ENCODE measurements around the gene TRIM28.
A peak's percentile ranks its signal among the peaks of the same experiment; 100 is the strongest.
"Not testable (repeated sequence)": the region's sequence is repeated elsewhere in the genome, so short reads cannot be mapped to it uniquely, and the experiment has no call there.

Gene TRIM28

GRCh38 chr19:58543826-58544590 lies at the start of gene TRIM28:
Gene TRIM28 (plus strand): TSS chr19:58544064. CDS start chr19:58544758, 694 bp downstream.
- no peak for DNase-seq

- no peak for DNase-seq
These were observed 46.2 kb upstream of the TRIM28 start for GRCh38 chr19:58497634-58498170.

GRCh38 chr19:58498316-58499020 lies 45.4 kb upstream of the TRIM28 start:
- no peak for DNase-seq

DNA sequence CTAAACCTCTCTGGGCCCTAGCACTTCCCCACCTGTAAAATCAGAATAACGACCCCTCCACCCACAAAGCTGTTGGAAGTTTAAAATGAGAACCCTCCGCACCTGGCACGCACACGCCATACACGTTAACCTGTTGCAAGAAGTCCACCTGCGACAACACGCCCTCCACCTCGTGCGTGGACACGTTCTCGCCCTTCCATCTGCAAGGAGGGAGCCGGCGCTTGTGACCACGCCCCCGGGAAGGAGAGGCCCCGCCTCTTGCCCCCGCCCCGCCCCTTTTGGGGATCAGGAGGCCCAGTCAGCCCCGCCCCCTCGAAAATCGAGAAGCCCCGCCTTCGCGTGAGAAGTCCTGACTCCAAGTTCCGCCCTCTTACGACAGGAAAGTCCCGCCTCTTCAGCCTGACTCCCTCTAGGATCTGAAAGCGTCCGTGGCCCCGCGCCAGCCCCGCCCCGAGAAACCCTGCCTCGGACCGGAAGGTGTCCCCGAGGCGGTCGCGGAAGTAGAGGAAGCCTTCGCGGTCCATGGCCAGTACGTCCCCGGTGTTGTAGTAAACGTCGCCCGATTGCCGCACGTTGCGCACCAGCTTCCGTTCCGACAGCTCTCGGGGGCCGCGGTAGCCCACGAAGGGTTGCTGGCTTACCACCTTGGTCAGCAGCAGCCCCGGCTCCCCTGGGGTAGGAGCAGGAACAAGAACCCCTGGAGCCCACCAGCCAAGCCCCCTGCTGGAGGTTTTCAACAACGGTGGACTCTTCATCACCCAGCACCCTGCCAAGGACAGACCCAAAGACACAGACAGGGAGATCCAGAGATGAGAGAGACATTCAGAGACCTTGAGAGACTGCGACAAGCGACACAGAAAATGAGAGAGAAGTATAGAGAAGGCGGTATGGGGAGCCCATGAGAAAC lies 44.6 kb upstream of the TRIM28 start:
- DNase-seq, result peak; percentile 97

- DNase-seq, result no peak
These were observed 43.6 kb upstream of the TRIM28 start for GRCh38 chr19:58500242-58500641.

- not testable (repeated sequence) for DNase-seq
These were observed 36.2 kb upstream of the TRIM28 start for GRCh38 chr19:58507602-58508223.

- DNase-seq, result no peak
These were observed 34.2 kb upstream of the TRIM28 start for GRCh38 chr19:58509731-58510083.

DNA sequence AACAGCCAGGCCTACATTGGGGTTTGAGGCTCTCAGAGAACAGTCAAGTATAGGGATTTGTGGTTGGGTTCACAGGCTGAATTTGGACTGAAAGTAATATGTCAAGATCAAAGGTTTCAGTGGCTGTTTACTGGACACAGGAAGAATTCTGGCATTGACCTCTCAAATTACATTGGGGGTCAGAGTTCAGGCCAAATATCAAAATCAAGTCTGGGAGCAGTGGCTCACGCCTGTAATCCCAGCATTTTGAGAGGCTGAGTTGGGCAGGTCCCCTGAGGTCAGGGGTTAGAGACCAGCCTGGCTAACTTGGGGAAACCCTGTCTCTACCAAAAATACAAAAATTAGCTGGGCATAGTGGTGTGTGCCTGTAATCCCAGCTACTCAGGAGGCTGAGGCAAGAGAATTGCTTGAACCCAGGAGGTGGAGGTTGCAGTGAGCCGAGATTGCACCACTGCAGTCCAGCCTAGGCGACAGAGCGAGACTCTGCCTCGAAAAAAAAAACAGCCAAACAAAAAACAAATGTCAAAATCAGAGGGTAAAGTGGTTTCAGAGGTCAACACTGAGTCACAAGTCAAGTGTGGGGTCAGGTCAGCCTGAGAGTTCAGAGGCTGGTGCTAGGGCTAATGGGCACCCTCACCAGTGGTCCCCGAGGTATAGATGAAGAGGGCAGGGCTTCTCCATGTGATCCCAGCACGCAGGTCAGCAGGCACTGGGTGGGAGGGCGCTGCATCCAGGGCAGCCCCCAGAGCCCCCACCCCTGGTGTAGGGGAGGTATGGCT lies 33.6 kb upstream of the TRIM28 start:
- no peak for DNase-seq

- DNase-seq, result no peak
These were observed 32.3 kb upstream of the TRIM28 start, which contains the start of gene SLC27A5 for GRCh38 chr19:58511353-58512208. Gene SLC27A5 (minus strand): TSS chr19:58511992. CDS start chr19:58511955, 37 bp downstream.

- DNase-seq, result no peak
These were observed 30.6 kb upstream of the TRIM28 start for GRCh38 chr19:58513213-58513693.

DNA sequence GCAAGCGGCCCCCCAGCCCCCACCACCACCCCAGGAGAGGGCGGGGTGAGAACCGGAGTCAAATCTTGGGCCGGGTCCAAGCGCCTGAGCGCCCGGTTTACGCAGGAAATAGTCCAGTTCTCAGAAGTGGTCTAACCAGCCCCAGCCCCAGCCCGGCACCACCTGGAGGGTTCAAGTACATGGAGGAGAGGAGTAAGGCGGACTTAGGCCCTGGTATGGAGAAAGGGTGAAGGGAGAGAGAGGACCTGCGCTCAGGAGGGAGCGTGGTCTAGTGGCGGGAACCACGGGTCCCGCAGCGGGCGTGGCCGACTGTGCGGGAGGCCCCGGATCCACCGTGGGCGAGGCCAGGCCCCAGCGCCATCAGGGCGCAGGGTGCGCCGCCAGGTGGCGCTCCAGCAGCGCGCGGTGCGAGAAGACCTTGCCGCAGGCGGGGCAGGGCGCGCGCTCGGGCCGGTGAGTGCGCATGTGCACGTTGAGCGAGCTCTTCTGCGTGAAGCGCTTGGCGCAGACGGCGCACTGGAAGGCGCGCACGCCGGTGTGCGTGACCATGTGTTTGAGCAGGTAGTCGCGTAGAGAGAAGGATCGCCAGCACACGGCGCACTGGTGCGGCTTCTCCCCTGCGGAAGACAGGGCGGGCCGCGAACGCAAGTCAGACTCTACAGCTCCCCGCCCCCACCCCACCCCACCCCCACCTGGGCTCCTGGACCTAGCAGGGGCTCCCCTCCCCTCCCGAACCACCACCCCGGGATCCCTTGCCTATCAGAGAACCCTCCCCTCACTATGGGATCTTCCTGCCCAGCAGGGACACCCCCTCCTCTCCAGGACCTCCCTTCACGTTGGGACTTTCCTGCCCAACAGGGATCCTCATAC lies 29.9 kb upstream of the TRIM28 start:
- peak; percentile 74 for DNase-seq

- DNase-seq, result no peak
These were observed 29.3 kb upstream of the TRIM28 start for GRCh38 chr19:58514564-58515022.

- DNase-seq, result no peak
These were observed 28.6 kb upstream of the TRIM28 start for GRCh38 chr19:58515259-58515658.

DNA sequence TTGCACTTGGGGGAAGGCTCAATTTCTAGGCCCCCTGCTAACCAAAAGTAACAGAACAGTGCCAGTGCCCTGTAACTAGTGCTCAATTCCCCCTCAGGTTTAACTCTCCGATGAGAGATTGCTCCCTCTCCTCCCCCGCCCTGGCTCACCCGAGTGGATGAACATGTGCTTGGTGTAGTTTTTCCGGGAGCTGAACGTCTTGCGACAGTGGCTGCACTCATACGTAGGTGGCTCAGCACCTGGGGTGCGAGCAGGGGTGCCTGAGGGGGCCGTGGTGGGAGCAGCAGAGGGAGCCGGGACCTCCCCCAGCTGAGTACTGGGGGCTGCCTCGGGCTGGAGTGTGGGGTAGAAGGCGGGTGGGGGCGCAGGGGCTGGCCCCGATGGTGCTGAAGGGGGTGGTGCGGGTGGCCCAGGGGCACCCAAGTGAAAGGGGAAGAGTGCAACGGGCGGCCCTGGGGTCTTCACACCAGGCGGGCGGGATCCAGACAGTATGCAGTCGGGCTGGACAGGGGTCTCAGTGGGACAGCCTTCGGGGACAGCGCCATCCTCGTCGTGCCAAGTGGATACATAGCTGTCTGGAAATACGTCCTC lies 27.5 kb upstream of the TRIM28 start:
- DNase-seq, result no peak

DNA sequence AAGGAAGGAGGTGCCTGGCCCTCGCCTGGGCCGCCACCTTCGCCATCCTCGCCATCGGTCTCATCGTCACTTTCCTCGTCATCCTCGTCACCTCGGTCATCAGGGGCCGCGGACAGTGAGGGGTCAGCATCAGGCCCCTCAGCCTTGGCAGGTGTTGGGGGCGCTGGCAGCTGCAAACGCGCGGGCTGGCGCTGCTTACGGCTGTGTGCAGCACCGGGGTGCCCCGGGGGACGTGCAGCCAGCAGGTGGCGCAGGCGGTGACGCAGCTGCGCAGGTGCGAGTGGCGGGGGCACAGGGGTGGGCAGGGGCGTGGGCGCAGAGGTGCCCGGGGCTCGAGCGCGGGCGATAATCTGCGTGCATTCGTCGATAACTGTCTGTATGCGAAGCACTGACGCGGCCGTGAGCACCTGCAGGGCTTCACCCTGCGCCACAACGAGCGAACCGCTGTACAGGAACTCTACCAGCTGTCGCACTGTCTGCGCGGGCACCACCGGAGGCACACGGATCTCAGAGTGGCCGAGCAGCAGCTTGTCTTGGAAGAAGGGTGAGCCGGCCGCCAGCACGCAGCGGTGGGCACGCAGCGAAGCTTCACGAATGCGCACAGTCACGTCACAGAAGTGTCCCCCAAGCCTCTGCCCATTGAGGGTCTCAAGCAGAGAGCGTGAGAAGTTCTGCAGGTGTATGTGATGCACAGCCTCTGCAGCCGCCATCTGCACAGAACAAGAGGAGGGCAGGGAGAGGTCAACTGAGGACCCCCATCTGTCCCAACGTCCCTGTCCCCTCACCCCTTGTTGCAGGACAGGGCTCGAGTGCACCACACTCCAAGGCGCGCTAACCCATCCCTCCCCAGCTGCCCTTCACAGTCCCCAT lies 26.7 kb upstream of the TRIM28 start:
- DNase-seq, result no peak

DNA sequence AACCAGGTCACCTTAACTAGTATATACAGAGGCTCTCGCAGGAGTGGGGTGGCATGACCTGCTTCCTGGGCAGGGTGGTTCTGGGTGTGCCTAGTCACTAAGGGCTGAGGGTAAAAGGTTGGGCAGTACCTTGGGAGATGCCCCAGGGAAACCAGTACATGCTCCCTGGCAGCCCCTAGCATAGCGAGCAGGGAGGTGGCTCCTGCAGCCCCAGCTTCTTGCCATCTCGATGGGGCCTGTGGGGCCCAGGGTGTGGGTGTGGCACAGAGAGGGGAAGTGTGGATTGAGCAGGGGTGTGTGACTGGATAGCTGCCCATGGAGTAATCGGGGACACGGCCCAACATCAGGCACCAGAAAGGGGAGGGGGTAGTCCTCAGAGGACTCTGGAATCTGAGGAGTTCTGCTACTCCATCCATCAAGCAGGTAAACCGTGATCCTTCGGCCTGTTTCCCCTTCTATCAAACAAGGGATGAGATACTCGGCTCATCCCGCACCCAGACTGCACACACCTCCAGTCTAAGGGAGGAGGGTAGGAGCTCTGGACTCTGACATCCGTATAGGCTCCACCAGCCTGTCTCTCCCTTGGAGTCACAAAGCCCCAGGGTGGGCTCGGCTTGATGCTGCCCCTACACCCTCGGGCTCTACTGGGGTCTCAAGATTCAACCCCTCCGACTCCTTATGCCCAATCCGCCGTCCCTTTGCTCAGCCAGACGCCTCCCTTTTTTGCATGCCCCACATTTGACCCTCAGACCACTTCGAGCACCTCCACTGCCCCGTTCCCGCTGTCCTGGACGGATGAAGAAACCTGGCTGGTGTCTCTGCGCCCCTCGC lies 25.4 kb upstream of the TRIM28 start:
- DNase-seq, result no peak

DNA sequence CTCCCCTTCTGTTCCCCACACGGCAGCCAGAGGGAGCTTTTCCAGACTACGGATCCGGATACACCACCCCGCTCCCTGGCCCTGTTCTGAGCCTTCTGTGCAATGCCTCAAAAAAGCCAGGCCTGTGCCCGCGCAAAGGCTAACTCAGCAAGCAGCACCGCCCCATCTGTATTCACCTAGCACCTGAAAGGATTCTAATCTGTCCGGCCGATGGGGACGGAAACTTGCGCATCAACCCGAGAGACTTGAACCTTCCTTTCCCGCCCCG lies 24.8 kb upstream of the TRIM28 start:
- no peak for DNase-seq
